A549 (cell line): ENCODE results near the gene MOGAT2. TPM values are rescaled to one million over a fixed set of nuclear protein-coding genes. Genes with fewer than 3 reads are reported as not detected.

ENCODE experiments used
- ATAC-seq, 2 experiments: fragments of 200-7000 bp in 1 of 2; fragments of >200 bp in 1 of 2; cut with Nextera tagmentation in 1 of 2; cut with Tn5 transposase in 1 of 2; 3 replicates each; pipeline versions ENCODE4 v1.8.0 to v1.9.1; 2018 to 2020; ENCODE audit warnings: mild to moderate bottlenecking in 1 of 2, moderate library complexity in 1 of 2
- CTCF ChIA-PET: fragments of 300-600 bp; sonication (Branson Sonifier 250); formaldehyde crosslinking; extraction: SDS; loops from one replicate; lab custom pipeline; 2021; ENCODE audit warnings: antibody characterized with exemption, inconsistent platforms; lab: Yijun Ruan, JAX
- POLR2A ChIA-PET: fragments of 350-600 bp; formaldehyde crosslinking; extraction: SDS; loops from one replicate; lab custom pipeline; 2021; ENCODE audit warnings: antibody characterized with exemption, inconsistent platforms; lab: Yijun Ruan, JAX
- DNase-seq, 2 experiments: peaks; one replicate each; pipeline versions ENCODE4 v3.0.0 to v3.0.0-alpha.2; 2011 to 2016; ENCODE audit warnings: low read depth in 1 of 2, low spot score in 1 of 2
- FAIRE-seq: peaks from 2 replicates; lab custom pipeline; 2011; peaks lifted over from hg19 to GRCh38; lab: Jason Lieb, UNC
- H3K27ac ChIP-seq, 2 experiments: fragments of >200 bp; sonication (Bioruptor Twin); formaldehyde crosslinking; 3 replicates each; pipeline ENCODE4 v1.5.1; 2016 to 2017
- H3K4me1 ChIP-seq: fragments of >200 bp; sonication (Bioruptor Twin); formaldehyde crosslinking; 3 replicates; pipeline ENCODE4 v1.6.1; 2016
- H3K4me2 ChIP-seq: fragments of >200 bp; sonication (Bioruptor Twin); formaldehyde crosslinking; 3 replicates; pipeline ENCODE4 v1.6.1; 2016
- H3K4me3 ChIP-seq: fragments of >200 bp; sonication (Bioruptor Twin); formaldehyde crosslinking; 3 replicates; pipeline ENCODE4 v1.5.1; 2016
- H3K9me3 ChIP-seq: fragments of >200 bp; sonication (Bioruptor Twin); formaldehyde crosslinking; 3 replicates; pipeline ENCODE4 v1.6.1; 2016
- CEBPB ChIP-seq, 2 experiments: fragments of >200 bp in 1 of 2; sonication (Bioruptor Twin) in 1 of 2; formaldehyde crosslinking in 1 of 2; IDR thresholded peaks; 2 replicates each; pipeline ENCODE4 v1.6.1; 2012 to 2016
- EHMT2 ChIP-seq: fragments of 200-600 bp; sonication (generic); IDR thresholded peaks from 2 replicates; pipeline ENCODE4 v1.6.1; 2016; ENCODE audit warnings: antibody characterized with exemption, low read depth, mild to moderate bottlenecking, moderate library complexity
- ESRRA ChIP-seq: fragments of 150-350 bp; IDR thresholded peaks from 2 replicates; pipeline ENCODE4 v1.6.1; 2014; ENCODE audit warnings: mild to moderate bottlenecking, low read length, borderline replicate concordance
- FOSB ChIP-seq: fragments of 250-450 bp; sonication (Bioruptor Pico); IDR thresholded peaks from 2 replicates; pipeline ENCODE4 v1.5.0; 2020; ENCODE audit warnings: mild to moderate bottlenecking, moderate library complexity
- HDAC2 ChIP-seq: fragments of 200-600 bp; sonication (generic); IDR thresholded peaks from 2 replicates; pipeline ENCODE4 v1.6.1; 2016
- HOXA7 ChIP-seq: fragments of 250-450 bp; sonication (Bioruptor Pico); IDR thresholded peaks from 2 replicates; pipeline ENCODE4 v1.5.0; 2020; ENCODE audit warnings: mild to moderate bottlenecking, moderate library complexity
- HOXB5 ChIP-seq: fragments of 250-450 bp; sonication (Bioruptor Pico); IDR thresholded peaks from 2 replicates; pipeline ENCODE4 v1.5.0; 2020; ENCODE audit warnings: mild to moderate bottlenecking, moderate library complexity
- KDM1A ChIP-seq: fragments of 200-600 bp; sonication (generic); IDR thresholded peaks from 2 replicates; pipeline ENCODE4 v1.6.1; 2016; ENCODE audit warnings: low read depth, mild to moderate bottlenecking
- MAX ChIP-seq: IDR thresholded peaks from 2 replicates; pipeline ENCODE4 v1.6.1; 2012
- MYC ChIP-seq: IDR thresholded peaks from 2 replicates; pipeline ENCODE4 v1.6.1; 2012; ENCODE audit warnings: mild to moderate bottlenecking, inconsistent platforms, low read length, improper control_type of control experiment, borderline replicate concordance
- NFE2L2 ChIP-seq: fragments of 150-350 bp; conservative IDR thresholded peaks from 2 replicates; pipeline ENCODE4 v1.6.1; 2014; ENCODE audit warnings: low read length
- NPAS2 ChIP-seq: fragments of 250-450 bp; sonication (Bioruptor Pico); IDR thresholded peaks from 2 replicates; pipeline ENCODE4 v1.8.0; 2022; ENCODE audit warnings: mild to moderate bottlenecking, moderate library complexity, borderline replicate concordance
- RCOR1 ChIP-seq: fragments of 150-350 bp; IDR thresholded peaks from 2 replicates; pipeline ENCODE4 v1.6.1; 2014; ENCODE audit warnings: antibody characterized with exemption, low read length, low read depth
- SREBF2 ChIP-seq: fragments of 450-650 bp; IDR thresholded peaks from 2 replicates; pipeline ENCODE4 v1.6.1; 2014; ENCODE audit warnings: mild to moderate bottlenecking, moderate library complexity
- ZC3H11A ChIP-seq: fragments of 450-650 bp; IDR thresholded peaks from 2 replicates; pipeline ENCODE4 v1.6.1; 2014; ENCODE audit warnings: antibody characterized with exemption, mild to moderate bottlenecking
- ZFP36 ChIP-seq: fragments of 450-650 bp; IDR thresholded peaks from 2 replicates; pipeline ENCODE4 v1.6.1; 2014; ENCODE audit warnings: borderline replicate concordance; ENCODE audit not compliant: partially characterized antibody
- ZNF302 ChIP-seq: fragments of 250-450 bp; sonication (Bioruptor Pico); IDR thresholded peaks from 2 replicates; pipeline ENCODE4 v1.9.0; 2021; ENCODE audit warnings: inconsistent platforms, mild to moderate bottlenecking, moderate library complexity
- WGBS: methylation state at CpG from one replicate; pipeline ENCODE4 v1.1.6; 2017; ENCODE audit errors: missing lambda C conversion rate; 5-methylcytosine and 5-hydroxymethylcytosine counted together
- polyA plus RNA-seq, 4 experiments: library from polyadenylated mRNA; depleted of rRNA in 3 of 4; stranded (reverse); fragments of >200 nt; fragmentation: RNase III in 1 of 4; extraction: RNeasy Plus Mini Kit Qiagen cat#74134 plus additional on column Dnase treatment in 1 of 4; gene quantifications; 2 replicates in 3 of 4; 3 replicates in 1 of 4; pipeline ENCODE4 v1.2.3, GENCODE V29; 2011 to 2017
- TF ChIP-seq, protein P1 (sequence below): fragments of 250-450 bp; sonication (Bioruptor Pico); IDR thresholded peaks from 2 replicates; pipeline ENCODE4 v1.5.0; 2021; ENCODE audit warnings: mild to moderate bottlenecking, moderate library complexity, borderline replicate concordance
- TF ChIP-seq, protein P2 (sequence below): fragments of >200 bp; sonication (Bioruptor Twin); formaldehyde crosslinking; IDR thresholded peaks from 2 replicates; pipeline ENCODE4 v1.6.1; 2016

Gene MOGAT2
- polyA plus RNA-seq, 2 of the 4 experiments (the other 2 are of a cell fraction) = not detected

DNA sequence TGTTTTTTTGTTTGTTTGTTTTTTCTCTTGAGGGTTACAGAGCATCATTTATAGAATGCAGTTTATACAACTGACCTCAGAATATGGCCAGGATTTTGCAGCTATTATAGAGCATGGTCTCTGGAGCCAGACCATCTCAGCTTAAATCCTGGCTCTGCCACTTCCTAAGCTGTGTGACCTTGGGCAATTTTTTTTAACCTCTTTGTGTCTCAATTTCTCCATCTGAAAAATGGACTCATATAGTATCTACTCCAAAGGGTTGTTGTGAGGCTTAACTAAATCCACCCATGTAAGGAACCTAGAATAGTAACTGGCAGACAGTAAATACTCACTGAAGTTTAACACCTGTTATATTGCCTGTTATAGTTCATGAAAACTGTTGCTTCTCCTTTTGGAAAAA lies 42.6 kb downstream of the MOGAT2 start:
- POLR2A ChIA-PET = no interaction called here
- TF ChIP-seq HDAC2 (no peak), NFE2L2 (no peak), MYC (no peak), HOXB5 (CRISPR knock-in tag) (no peak), HOXA7 (CRISPR knock-in tag) (no peak), SREBF2 (no peak), KDM1A (no peak)
- TF ChIP-seq, all 56 proteins: peak for 0
- Histone ChIP-seq H3K4me1 (peaks cover 15% of the 10 kb centered on the region; the same call in 2 of the 3 replicates), H3K9me3 (no peaks in the 10 kb centered on the region), H3K27ac (no peak overlapping the region), H3K4me3 (no peak overlapping the region), H3K4me2 (no peak overlapping the region)
- no peak for DNase-seq
- CTCF ChIA-PET = interaction anchor here (0.8 to 0.9 kb wide), 2 partner anchors 23 to 54 kb away, joined by 3 read pairs; no protein-coding TSS in a partner anchor
- no peak for ATAC-seq
- no peak for FAIRE-seq

- 83% methylated on average over 3 of the region's 3 CpGs for WGBS
- no peaks in the 10 kb centered on the region for H3K9me3 ChIP-seq
- no peak for TF ChIP-seq NPAS2 (CRISPR knock-in tag)
- no peak for TF ChIP-seq MAX
- TF ChIP-seq CEBPB (IDR thresholded peaks at IDR 0.05) = no peak
- TF ChIP-seq, all 56 proteins: peak for 0
- Histone ChIP-seq H3K4me3 (no peak overlapping the region), H3K4me2 (no peak overlapping the region), H3K27ac (no peak overlapping the region; a peak in 1 of 6 replicates), H3K4me1 (peaks cover 15% of the 10 kb centered on the region; the same call in 2 of the 3 replicates)
- ATAC-seq = peak; percentile 38 to 50; a peak in 4 of 6 replicates
- FAIRE-seq = no peak
- no peak for DNase-seq
- POLR2A ChIA-PET = no interaction called here
- CTCF ChIA-PET = interaction anchor here (0.8 to 0.9 kb wide), 2 partner anchors 24 to 55 kb away, joined by 3 to 4 read pairs; no protein-coding TSS in a partner anchor
Observed at GRCh38 chr11:75760710-75761493, 43.3 kb downstream of the MOGAT2 start.

DNA sequence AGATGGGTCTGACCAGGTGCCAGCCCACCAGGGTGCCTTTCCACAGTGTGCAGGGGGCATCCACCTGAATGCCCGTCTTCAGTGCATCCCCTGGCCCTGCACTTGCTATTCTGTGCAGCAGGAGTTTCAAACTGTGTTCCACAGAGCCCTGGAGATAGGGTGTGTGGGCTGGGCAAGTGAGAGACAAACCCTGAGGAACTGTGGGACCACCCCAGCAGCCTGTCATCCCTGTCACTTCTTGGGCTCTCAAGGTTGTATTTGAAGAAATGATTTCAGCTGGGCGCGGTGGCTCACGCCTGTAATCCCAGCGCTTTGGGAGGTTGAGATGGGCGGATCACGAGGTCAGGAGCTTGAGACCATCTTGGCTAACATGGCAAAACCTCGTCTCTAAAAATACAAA lies 44.5 kb downstream of the MOGAT2 start:
- no peak overlapping the region for H3K4me3 ChIP-seq
- H3K4me2 ChIP-seq = no peak overlapping the region
- 90% methylated on average over 7 of the region's 8 CpGs for WGBS
- H3K27ac ChIP-seq = peak overlapping the region; percentile 9 to 13; a peak in 3 of 6 replicates
- no peak for DNase-seq
- H3K9me3 ChIP-seq = no peaks in the 10 kb centered on the region
- no peak for ATAC-seq
- TF ChIP-seq EHMT2 = no peak
- TF ChIP-seq FOSB = no peak
- TF ChIP-seq ZC3H11A = no peak
- no peak for TF ChIP-seq ZNF302 (CRISPR knock-in tag)
- TF ChIP-seq, protein P1, sequence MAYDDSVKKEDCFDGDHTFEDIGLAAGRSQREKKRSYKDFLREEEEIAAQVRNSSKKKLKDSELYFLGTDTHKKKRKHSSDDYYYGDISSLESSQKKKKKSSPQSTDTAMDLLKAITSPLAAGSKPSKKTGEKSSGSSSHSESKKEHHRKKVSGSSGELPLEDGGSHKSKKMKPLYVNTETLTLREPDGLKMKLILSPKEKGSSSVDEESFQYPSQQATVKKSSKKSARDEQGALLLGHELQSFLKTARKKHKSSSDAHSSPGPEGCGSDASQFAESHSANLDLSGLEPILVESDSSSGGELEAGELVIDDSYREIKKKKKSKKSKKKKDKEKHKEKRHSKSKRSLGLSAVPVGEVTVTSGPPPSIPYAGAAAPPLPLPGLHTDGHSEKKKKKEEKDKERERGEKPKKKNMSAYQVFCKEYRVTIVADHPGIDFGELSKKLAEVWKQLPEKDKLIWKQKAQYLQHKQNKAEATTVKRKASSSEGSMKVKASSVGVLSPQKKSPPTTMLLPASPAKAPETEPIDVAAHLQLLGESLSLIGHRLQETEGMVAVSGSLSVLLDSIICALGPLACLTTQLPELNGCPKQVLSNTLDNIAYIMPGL = no peak
- TF ChIP-seq ZFP36 = no peak
- no peak for TF ChIP-seq ESRRA
- no peak for TF ChIP-seq RCOR1
- no peak for TF ChIP-seq MYC
- TF ChIP-seq, protein P2, sequence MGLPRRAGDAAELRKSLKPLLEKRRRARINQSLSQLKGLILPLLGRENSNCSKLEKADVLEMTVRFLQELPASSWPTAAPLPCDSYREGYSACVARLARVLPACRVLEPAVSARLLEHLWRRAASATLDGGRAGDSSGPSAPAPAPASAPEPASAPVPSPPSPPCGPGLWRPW = no peak
- FAIRE-seq = no peak
- peaks cover 15% of the 10 kb centered on the region; the same call in 2 of the 3 replicates for H3K4me1 ChIP-seq
- ChIA-PET POLR2A (no interaction called here), CTCF (interaction anchor here (0.8 to 1.1 kb wide), 3 partner anchors 39 to 56 kb away, joined by 3 to 4 read pairs (median 4); no protein-coding TSS in a partner anchor)
